Measurements from ENCODE around the gene ACD.

Gene ACD

GRCh38 chr16:67645397-67646121, 14.5 kb downstream of the ACD start:
- no peak for DNase-seq

- DNase-seq: no peak
Observed at GRCh38 chr16:67644038-67644437, 16.0 kb downstream of the ACD start.

DNA sequence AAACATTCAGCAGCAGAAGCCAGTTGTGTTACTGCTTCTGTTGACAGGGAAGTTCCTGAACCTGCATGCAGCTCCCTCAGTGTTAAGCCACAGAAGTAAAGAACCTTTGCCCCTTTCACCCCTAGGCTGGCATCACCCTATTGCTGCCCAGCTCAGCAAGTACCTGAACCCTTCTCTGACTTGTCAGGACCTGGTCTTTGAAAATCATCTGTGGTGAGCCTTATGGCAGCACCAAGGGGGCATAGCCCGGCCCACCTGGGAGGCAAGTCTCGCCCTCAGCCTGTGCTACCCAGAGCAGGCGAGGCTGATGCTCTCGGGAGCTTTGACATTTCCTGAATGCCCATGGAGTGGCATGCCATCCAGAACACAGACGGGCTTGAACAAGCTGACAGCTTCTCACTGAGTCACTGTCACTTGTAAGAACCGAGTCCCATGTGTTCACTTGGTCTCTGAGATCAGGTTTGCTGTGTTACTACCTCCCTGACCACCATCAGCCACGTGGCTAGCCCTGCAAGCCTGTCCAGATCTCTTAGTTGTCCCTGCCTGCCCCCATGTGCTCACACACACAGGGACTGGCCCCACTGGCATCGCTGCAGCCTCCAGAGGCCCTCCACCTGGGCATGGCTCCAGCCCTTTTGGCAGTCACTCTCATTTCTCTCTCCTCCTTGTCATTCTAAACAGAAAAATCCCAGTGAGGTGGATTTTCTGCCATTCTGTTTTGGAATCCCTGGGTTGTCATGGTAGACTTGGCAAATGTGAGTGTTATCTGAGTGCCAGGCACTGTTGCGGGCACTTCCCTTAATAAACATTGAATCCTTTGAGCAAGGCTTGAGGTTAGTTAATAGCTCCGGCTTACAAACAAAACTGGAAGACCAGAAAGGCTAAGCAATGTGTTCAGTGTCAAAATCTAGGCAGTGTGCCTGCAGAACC, 18.0 kb downstream of the ACD start:
- DNase-seq: no peak

DNA sequence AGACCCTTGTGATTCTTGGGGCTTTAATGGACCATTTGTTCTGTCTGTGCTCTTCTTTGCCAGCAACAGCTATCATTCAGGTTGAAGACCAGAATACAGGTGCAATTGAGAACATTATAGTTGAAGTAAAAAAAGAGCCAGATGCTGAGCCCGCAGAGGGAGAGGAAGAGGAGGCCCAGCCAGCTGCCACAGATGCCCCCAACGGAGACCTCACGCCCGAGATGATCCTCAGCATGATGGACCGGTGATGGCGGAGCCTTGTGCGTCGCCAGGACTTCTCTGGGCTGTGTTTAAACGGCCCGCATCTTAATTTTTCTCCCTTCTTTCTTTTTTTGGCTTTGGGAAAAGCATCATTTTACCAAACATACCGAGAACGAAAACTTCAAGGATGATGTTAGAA, 22.4 kb downstream of the ACD start:
- no peak for DNase-seq

DNA sequence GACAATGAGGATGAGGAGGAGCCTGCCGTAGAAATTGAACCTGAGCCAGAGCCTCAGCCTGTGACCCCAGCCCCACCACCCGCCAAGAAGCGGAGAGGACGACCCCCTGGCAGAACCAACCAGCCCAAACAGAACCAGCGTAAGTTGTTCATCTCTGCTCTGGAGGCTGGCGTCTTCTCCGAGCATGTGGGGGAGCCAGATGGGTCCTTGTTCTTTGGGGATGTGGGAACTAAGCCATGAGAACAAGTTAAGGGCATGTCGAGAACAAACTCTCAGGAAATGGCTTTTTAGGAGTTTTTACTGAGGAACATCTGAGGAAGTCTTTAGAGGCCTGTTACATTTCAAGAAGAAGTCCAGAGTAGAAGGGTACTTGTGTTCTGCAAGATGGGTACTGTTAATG, 23.3 kb downstream of the ACD start:
- no peak for DNase-seq

GRCh38 chr16:67632415-67633172, 27.5 kb downstream of the ACD start:
- no peak for DNase-seq

DNA sequence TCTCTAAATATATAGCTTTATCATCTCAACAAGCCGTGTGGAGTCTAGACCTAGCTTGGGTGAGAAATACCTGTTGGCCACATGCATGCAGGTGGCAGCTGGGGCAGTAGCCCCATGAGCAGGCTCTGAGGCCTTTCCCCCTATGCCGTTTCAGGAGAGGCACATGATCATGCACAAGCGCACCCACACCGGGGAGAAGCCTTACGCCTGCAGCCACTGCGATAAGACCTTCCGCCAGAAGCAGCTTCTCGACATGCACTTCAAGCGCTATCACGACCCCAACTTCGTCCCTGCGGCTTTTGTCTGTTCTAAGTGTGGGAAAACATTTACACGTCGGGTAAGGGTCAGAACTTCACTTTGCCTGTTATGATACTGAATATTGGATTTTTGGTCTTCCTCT, 31.8 kb downstream of the ACD start:
- DNase-seq: no peak

- no peak for DNase-seq
Observed at GRCh38 chr16:67613808-67614207, 46.3 kb downstream of the ACD start.

GRCh38 chr16:67608364-67608763, 51.7 kb downstream of the ACD start:
- no peak for DNase-seq

All from NCI-H774 (cell line).